H9 (cell line): Measurements from ENCODE around the gene SLC12A6. TPM values are rescaled to one million over a fixed set of nuclear protein-coding genes. Genes with fewer than 3 reads are reported as not detected.

Experiments
- DNase-seq: peaks from one replicate; pipeline ENCODE4 v3.0.0-alpha.2; 2017
- H2AFZ ChIP-seq: one replicate; pipeline ENCODE4 v1.6.1; 2013; ENCODE audit warnings: mild to moderate bottlenecking, low read length, control low read depth, moderate library complexity
- H2AK5ac ChIP-seq: 2 replicates; pipeline ENCODE4 v1.6.1; 2013; ENCODE audit warnings: low read length, control low read depth, mixed read lengths; ENCODE audit not compliant: insufficient read length
- H2BK120ac ChIP-seq: one replicate; pipeline ENCODE4 v1.6.1; 2013; ENCODE audit warnings: low read depth, mild to moderate bottlenecking, low read length, control low read depth, inconsistent platforms; ENCODE audit not compliant: poor library complexity, severe bottlenecking
- H2BK12ac ChIP-seq: 2 replicates; pipeline ENCODE4 v1.6.1; 2013; ENCODE audit warnings: low read length, control low read depth, mixed read lengths, low read depth; ENCODE audit not compliant: insufficient read length
- H2BK15ac ChIP-seq: 2 replicates; pipeline ENCODE4 v1.6.1; 2013; ENCODE audit warnings: low read depth, low read length, control low read depth
- H2BK20ac ChIP-seq: one replicate; pipeline ENCODE4 v1.6.1; 2013; ENCODE audit warnings: low read depth, mild to moderate bottlenecking, low read length, control low read depth, inconsistent platforms; ENCODE audit not compliant: poor library complexity, severe bottlenecking
- H2BK5ac ChIP-seq: 2 replicates; pipeline ENCODE4 v1.6.1; 2013; ENCODE audit warnings: low read length, control low read depth, mixed read lengths; ENCODE audit not compliant: insufficient read length
- H3K14ac ChIP-seq: 2 replicates; pipeline ENCODE4 v1.6.1; 2013; ENCODE audit warnings: low read length, control low read depth; ENCODE audit not compliant: insufficient read depth
- H3K18ac ChIP-seq: 2 replicates; pipeline ENCODE4 v1.6.1; 2013; ENCODE audit warnings: low read depth, mild to moderate bottlenecking, mixed read lengths, low read length, control low read depth; ENCODE audit not compliant: insufficient read length
- H3K23ac ChIP-seq: 2 replicates; pipeline ENCODE4 v1.6.1; 2013; ENCODE audit warnings: low read length, control low read depth, mixed read lengths, low read depth; ENCODE audit not compliant: insufficient read length
- H3K23me2 ChIP-seq: 2 replicates; pipeline ENCODE4 v1.6.1; 2013; ENCODE audit warnings: low read depth, mild to moderate bottlenecking, mixed read lengths, low read length, control low read depth; ENCODE audit not compliant: insufficient read length, poor library complexity, severe bottlenecking
- H3K27ac ChIP-seq: 2 replicates; pipeline ENCODE4 v1.5.1; 2013; ENCODE audit warnings: low read length, control low read depth, mixed read lengths, low read depth; ENCODE audit not compliant: insufficient read length
- H3K27me3 ChIP-seq: 2 replicates; pipeline ENCODE4 v1.6.1; 2013; ENCODE audit warnings: low read length, control low read depth, inconsistent platforms; ENCODE audit not compliant: insufficient read depth
- H3K4ac ChIP-seq: 2 replicates; pipeline ENCODE4 v1.6.1; 2013; ENCODE audit warnings: low read depth, mild to moderate bottlenecking, control low read depth, inconsistent platforms, low read length, moderate library complexity
- H3K4me1 ChIP-seq: 2 replicates; pipeline ENCODE4 v1.6.1; 2013; ENCODE audit warnings: low read length, control low read depth, inconsistent platforms; ENCODE audit not compliant: insufficient read depth
- H3K4me2 ChIP-seq: 2 replicates; pipeline ENCODE4 v1.6.1; 2013; ENCODE audit warnings: low read length, control low read depth, mixed read lengths; ENCODE audit not compliant: insufficient read length, insufficient read depth
- H3K56ac ChIP-seq: 2 replicates; pipeline ENCODE4 v1.6.1; 2013; ENCODE audit warnings: low read depth, mild to moderate bottlenecking, mixed read lengths, low read length, control low read depth; ENCODE audit not compliant: insufficient read length
- H3K79me1 ChIP-seq: 2 replicates; pipeline ENCODE4 v1.6.1; 2013; ENCODE audit warnings: low read depth, mild to moderate bottlenecking, moderate library complexity, low read length, control low read depth, inconsistent platforms; ENCODE audit not compliant: insufficient read depth, poor library complexity, severe bottlenecking
- H3K79me2 ChIP-seq: 2 replicates; pipeline ENCODE4 v1.6.1; 2013; ENCODE audit warnings: low read length, control low read depth, inconsistent platforms; ENCODE audit not compliant: insufficient read depth
- H3K9ac ChIP-seq: 2 replicates; pipeline ENCODE4 v1.6.1; 2013; ENCODE audit warnings: low read length, control low read depth, mixed read lengths; ENCODE audit not compliant: insufficient read length; ENCODE audit errors: extremely low read depth
- H3K9me3 ChIP-seq: one replicate; pipeline ENCODE4 v1.6.1; 2013; ENCODE audit warnings: low read depth, low read length, inconsistent platforms; ENCODE audit not compliant: control insufficient read depth
- H3T11ph ChIP-seq: one replicate; pipeline ENCODE4 v1.6.1; 2013; ENCODE audit warnings: mild to moderate bottlenecking, low read length, control low read depth, inconsistent platforms
- H4K20me1 ChIP-seq: one replicate; pipeline ENCODE4 v1.6.1; 2013; ENCODE audit not compliant: control insufficient read depth, insufficient read length, insufficient read depth
- H4K5ac ChIP-seq: 2 replicates; pipeline ENCODE4 v1.6.1; 2013; ENCODE audit warnings: low read depth, mild to moderate bottlenecking, mixed read lengths, low read length, control low read depth; ENCODE audit not compliant: insufficient read length
- H4K8ac ChIP-seq: replicated peaks from 2 replicates; pipeline ENCODE4 v1.6.1; 2013; ENCODE audit warnings: low read length, control low read depth, mixed read lengths, low read depth; ENCODE audit not compliant: insufficient read length
- H4K91ac ChIP-seq: 2 replicates; pipeline ENCODE4 v1.6.1; 2013; ENCODE audit warnings: low read depth, mild to moderate bottlenecking, moderate library complexity, mixed read lengths, low read length, control low read depth; ENCODE audit not compliant: insufficient read length
- H3K27ac Mint-ChIP-seq, 3 experiments: 2 replicates in 2 of 3; 3 replicates in 1 of 3; pipeline ENCODE4 v1.8.0; 2020 to 2021; ENCODE audit warnings: mixed read lengths in 3 of 3, mild to moderate bottlenecking in 1 of 3, moderate library complexity in 1 of 3
- H3K27me3 Mint-ChIP-seq: 2 replicates; pipeline ENCODE4 v1.8.0; 2021; ENCODE audit warnings: low read depth, mild to moderate bottlenecking, moderate library complexity, mixed read lengths
- H3K36me3 Mint-ChIP-seq, 3 experiments: 2 replicates in 2 of 3; 3 replicates in 1 of 3; pipeline ENCODE4 v1.8.0; 2020 to 2021; ENCODE audit warnings: low read depth in 3 of 3, mixed read lengths in 3 of 3; ENCODE audit not compliant: insufficient read depth in 1 of 3
- H3K4me1 Mint-ChIP-seq, 2 experiments: 2 replicates each; pipeline ENCODE4 v1.8.0; 2020; ENCODE audit warnings: mixed read lengths in 2 of 2
- H3K4me3 Mint-ChIP-seq, 2 experiments: 2 replicates in 1 of 2; 3 replicates in 1 of 2; pipeline ENCODE4 v1.8.0; 2020 to 2021; ENCODE audit warnings: mild to moderate bottlenecking in 2 of 2, mixed read lengths in 2 of 2, moderate library complexity in 1 of 2
- H3K9me3 Mint-ChIP-seq, 2 experiments: 2 replicates in 1 of 2; 3 replicates in 1 of 2; pipeline ENCODE4 v1.8.0; 2020; ENCODE audit warnings: mild to moderate bottlenecking in 2 of 2, mixed read lengths in 2 of 2, moderate library complexity in 1 of 2
- WGBS: extraction: QIAGEN DNeasy Blood & Tissue Kit; methylation state at CpG from one replicate; pipeline ENCODE4 v1.1.7; 2013; ENCODE audit warnings: missing lambda C conversion rate, low lambda C conversion rate, mixed read lengths; ENCODE audit not compliant: insufficient read length; ENCODE audit errors: extremely low coverage; 5-methylcytosine and 5-hydroxymethylcytosine counted together
- total RNA-seq: library from RNA; stranded (reverse); gene quantifications from 2 replicates; pipeline ENCODE4 v1.2.1, GENCODE V29; 2021
- TF ChIP-seq, protein P1 (sequence below): fragments of 200-600 bp; sonication (generic); conservative IDR thresholded peaks from 3 replicates; pipeline ENCODE4 v1.8.0; 2021; ENCODE audit warnings: antibody characterized with exemption, mild to moderate bottlenecking

SLC12A6 gene
- total RNA-seq, 1 experiment from 2014 or later = 11.1 TPM

GRCh38 chr15:34347951-34348638 lies 10.5 kb upstream of the SLC12A6 start:
- H3K9me3 ChIP-seq = no peaks in the 10 kb centered on the region
- no peak for DNase-seq
- no peak overlapping the region for H2AK5ac ChIP-seq

More at GRCh38 chr15:34347951-34348638, 10.5 kb upstream of the SLC12A6 start:
- peaks cover 2% of the 10 kb centered on the region for H3K27me3 Mint-ChIP-seq
- H4K8ac ChIP-seq = no peak overlapping the region
- no peak overlapping the region for H2BK20ac ChIP-seq
- H3K36me3 Mint-ChIP-seq = peaks cover 0 to 5% (median under 1%) of the 10 kb centered on the region in 3 experiments; a peak in 4 of 7 replicates
- H3K9ac ChIP-seq = no peak overlapping the region
- H3K14ac ChIP-seq = no peak overlapping the region
- H3K4ac ChIP-seq = no peak overlapping the region
- no peaks in the 10 kb centered on the region for H3K4me1 ChIP-seq
- no CpG with 5 or more reads among the region's 13 CpGs for WGBS
- H3T11ph ChIP-seq = no peak overlapping the region
- H3K4me2 ChIP-seq = no peak overlapping the region
- no peak overlapping the region for H2BK120ac ChIP-seq
- no peak overlapping the region for H3K18ac ChIP-seq
- no peaks in the 10 kb centered on the region for H4K20me1 ChIP-seq
- no peak overlapping the region for H4K91ac ChIP-seq
- H3K79me2 ChIP-seq = no peaks in the 10 kb centered on the region
- TF ChIP-seq, protein P1, sequence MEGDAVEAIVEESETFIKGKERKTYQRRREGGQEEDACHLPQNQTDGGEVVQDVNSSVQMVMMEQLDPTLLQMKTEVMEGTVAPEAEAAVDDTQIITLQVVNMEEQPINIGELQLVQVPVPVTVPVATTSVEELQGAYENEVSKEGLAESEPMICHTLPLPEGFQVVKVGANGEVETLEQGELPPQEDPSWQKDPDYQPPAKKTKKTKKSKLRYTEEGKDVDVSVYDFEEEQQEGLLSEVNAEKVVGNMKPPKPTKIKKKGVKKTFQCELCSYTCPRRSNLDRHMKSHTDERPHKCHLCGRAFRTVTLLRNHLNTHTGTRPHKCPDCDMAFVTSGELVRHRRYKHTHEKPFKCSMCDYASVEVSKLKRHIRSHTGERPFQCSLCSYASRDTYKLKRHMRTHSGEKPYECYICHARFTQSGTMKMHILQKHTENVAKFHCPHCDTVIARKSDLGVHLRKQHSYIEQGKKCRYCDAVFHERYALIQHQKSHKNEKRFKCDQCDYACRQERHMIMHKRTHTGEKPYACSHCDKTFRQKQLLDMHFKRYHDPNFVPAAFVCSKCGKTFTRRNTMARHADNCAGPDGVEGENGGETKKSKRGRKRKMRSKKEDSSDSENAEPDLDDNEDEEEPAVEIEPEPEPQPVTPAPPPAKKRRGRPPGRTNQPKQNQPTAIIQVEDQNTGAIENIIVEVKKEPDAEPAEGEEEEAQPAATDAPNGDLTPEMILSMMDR = no peak
- peaks cover 7% of the 10 kb centered on the region in 2 experiments for H3K4me1 Mint-ChIP-seq
- H3K27me3 ChIP-seq = no peaks in the 10 kb centered on the region
- H2AFZ ChIP-seq = no peak overlapping the region
- no peaks in the 10 kb centered on the region for H3K23me2 ChIP-seq
- no peak overlapping the region for H2BK5ac ChIP-seq
- H3K27ac ChIP-seq = no peak overlapping the region
- H4K5ac ChIP-seq = no peak overlapping the region
- no peak overlapping the region for H3K23ac ChIP-seq
- H3K79me1 ChIP-seq = no peaks in the 10 kb centered on the region
- H2BK12ac ChIP-seq = no peak overlapping the region
- H3K56ac ChIP-seq = no peak overlapping the region
- no peak overlapping the region for H3K4me3 Mint-ChIP-seq
- peak overlapping the region in 1 of 3 experiments; percentile 93; a peak in 3 of 7 replicates for H3K27ac Mint-ChIP-seq
- no peaks in the 10 kb centered on the region for H3K9me3 Mint-ChIP-seq
- H2BK15ac ChIP-seq = no peak overlapping the region
